GM21576 (cell line): Measurements from ENCODE around the gene IER2.
"Not testable (repeated sequence)": the region's sequence is repeated elsewhere in the genome, so short reads cannot be mapped to it uniquely, and the experiment has no call there.

ENCODE experiments used
- ATAC-seq: cut with Tn5 transposase; IDR thresholded peaks from one replicate; pipeline ENCODE4 v1.9.1; 2021; ENCODE audit warnings: mild to moderate bottlenecking, moderate library complexity; ENCODE audit not compliant: unreplicated experiment

The IER2 gene

GRCh38 chr19:13190781-13191540, 40.8 kb downstream of the IER2 start:
- ATAC-seq, result no peak

GRCh38 chr19:13195678-13196077, 45.5 kb downstream of the IER2 start:
- no peak for ATAC-seq

GRCh38 chr19:13198634-13199033, 48.4 kb downstream of the IER2 start:
- ATAC-seq, result no peak

GRCh38 chr19:13202112-13202511, 51.9 kb downstream of the IER2 start:
- not testable (repeated sequence) for ATAC-seq
